GM06990 (cell line): ENCODE results near the gene PRUNE2.

ENCODE experiments used
- DNase-seq: peaks from one replicate; pipeline ENCODE4 v3.0.0-alpha.2; 2011; ENCODE audit not compliant: insufficient read length; ENCODE audit errors: extremely low read depth
- H3K27me3 ChIP-seq: replicated peaks from 2 replicates; pipeline ENCODE4 v1.6.0; 2011; ENCODE audit warnings: low read length; ENCODE audit not compliant: control insufficient read depth, insufficient read depth
- H3K36me3 ChIP-seq: 2 replicates; pipeline ENCODE4 v1.5.1; 2011; ENCODE audit warnings: low read length; ENCODE audit not compliant: control insufficient read depth, insufficient read depth
- H3K4me3 ChIP-seq: replicated peaks from 2 replicates; pipeline ENCODE4 v1.5.1; 2011; ENCODE audit warnings: low read depth, mild to moderate bottlenecking, control low read depth, low read length
- CTCF ChIP-seq: IDR thresholded peaks from 2 replicates; pipeline ENCODE4 v1.5.1; 2011; ENCODE audit warnings: low read length, control low read depth, mild to moderate bottlenecking, inconsistent platforms; ENCODE audit not compliant: insufficient read depth, poor library complexity, severe bottlenecking

The PRUNE2 gene

GRCh38 chr9:76932265-76932664, 26.4 kb upstream of the PRUNE2 start:
- no peaks in the 10 kb centered on the region for H3K36me3 ChIP-seq
- no peak overlapping the region for H3K4me3 ChIP-seq
- no peak for DNase-seq
- no peaks in the 10 kb centered on the region for H3K27me3 ChIP-seq
- TF ChIP-seq CTCF: no peak

- no peak for TF ChIP-seq CTCF
- Histone ChIP-seq H3K36me3 (no peaks in the 10 kb centered on the region), H3K4me3 (no peak overlapping the region), H3K27me3 (no peaks in the 10 kb centered on the region; the same call in 1 of the 2 replicates)
- DNase-seq: no peak
These were observed 21.8 kb upstream of the PRUNE2 start for GRCh38 chr9:76927540-76928240.

DNA sequence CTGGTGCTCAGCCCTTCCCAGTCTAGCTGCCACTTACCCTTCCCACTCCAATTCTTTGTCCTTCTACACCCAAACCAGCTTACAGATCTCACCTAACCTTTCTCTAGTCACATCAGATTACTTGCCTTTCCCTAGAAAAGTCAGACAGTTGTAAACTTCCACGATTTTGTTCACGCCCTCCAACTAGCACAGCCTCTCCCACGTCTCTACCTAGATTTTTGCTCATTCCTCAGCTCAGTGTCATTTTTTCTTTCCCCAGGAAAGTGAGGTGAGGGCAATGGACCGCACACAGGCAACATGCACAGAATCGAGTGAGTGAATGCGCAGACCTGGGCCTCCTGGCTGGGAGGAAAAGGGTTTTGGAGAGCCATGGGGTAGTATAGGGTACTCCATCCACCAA, 20.9 kb upstream of the PRUNE2 start:
- no peak for TF ChIP-seq CTCF
- no peak for DNase-seq

DNA sequence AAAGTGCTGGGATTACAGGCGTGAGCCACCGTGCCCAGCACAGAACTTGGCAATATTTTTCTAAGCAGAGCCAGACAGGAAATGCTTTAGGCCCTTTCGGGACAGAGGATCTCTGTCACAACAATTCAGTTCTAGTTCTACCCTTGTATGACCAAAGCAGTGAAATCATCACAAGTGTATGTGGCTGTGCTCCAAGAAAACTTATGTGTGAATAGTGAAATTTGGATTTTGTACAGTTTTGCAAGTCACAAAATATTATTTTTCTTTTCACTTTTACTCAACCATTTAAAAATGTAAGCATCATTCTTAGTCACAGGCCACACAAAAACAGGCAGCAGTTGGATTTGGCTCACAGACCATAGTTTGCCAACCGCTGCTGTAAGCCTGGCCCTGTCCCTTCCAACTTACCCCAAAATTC, 20.4 kb upstream of the PRUNE2 start:
- H3K4me3 ChIP-seq: no peak overlapping the region
- TF ChIP-seq CTCF: no peak
- H3K36me3 ChIP-seq: no peaks in the 10 kb centered on the region
- no peak for DNase-seq
- H3K27me3 ChIP-seq: no peaks in the 10 kb centered on the region; the same call in 1 of the 2 replicates

More for the DNA sequence above, 20.9 kb upstream of the PRUNE2 start:
- Histone ChIP-seq H3K27me3 (no peaks in the 10 kb centered on the region; the same call in 1 of the 2 replicates), H3K4me3 (no peak overlapping the region), H3K36me3 (no peaks in the 10 kb centered on the region)

GRCh38 chr9:76921165-76921564, 15.3 kb upstream of the PRUNE2 start:
- no peaks in the 10 kb centered on the region; the same call in none of the 2 replicates for H3K27me3 ChIP-seq
- DNase-seq: no peak
- no peak overlapping the region for H3K4me3 ChIP-seq
- TF ChIP-seq CTCF: no peak
- H3K36me3 ChIP-seq: no peaks in the 10 kb centered on the region
